Activated T-helper 1 cell treated with anti-CD3 and anti-CD28 coated beads, Interleukin-2, amount 50 U/mL, for 16 hours (primary cell): Measurements from ENCODE around the gene MDH2.
"Not testable (repeated sequence)": the region's sequence is repeated elsewhere in the genome, so short reads cannot be mapped to it uniquely, and the experiment has no call there.

ENCODE experiments used
- DNase-seq, 2 donors: peaks; one replicate each; pipeline ENCODE4 v3.0.0-alpha.2; 2020; ENCODE audit warnings: low read depth in 1 of 2, low spot score in 1 of 2

The MDH2 gene

GRCh38 chr7:76047305-76047810 lies 548 bp upstream of the MDH2 start:
- no peak for DNase-seq

DNA sequence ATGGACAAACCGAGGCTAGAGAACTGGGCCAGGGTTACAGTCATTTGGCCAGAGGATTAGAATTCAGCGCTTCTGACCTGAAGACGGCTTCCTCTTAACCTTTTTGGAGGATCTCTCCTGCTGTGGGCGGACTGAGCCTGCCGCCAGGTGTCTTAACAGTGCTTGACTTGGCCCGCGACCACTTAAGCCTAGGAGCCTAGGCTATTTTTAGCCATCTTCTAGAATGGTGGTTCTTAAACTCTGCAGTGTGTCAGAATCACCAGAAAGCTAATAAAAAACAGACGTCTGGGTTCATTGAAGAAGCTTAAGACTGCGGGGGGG lies 722 bp downstream of the MDH2 start:
- DNase-seq: no peak

GRCh38 chr7:76049295-76049694 lies 1.4 kb downstream of the MDH2 start:
- no peak for DNase-seq

DNA sequence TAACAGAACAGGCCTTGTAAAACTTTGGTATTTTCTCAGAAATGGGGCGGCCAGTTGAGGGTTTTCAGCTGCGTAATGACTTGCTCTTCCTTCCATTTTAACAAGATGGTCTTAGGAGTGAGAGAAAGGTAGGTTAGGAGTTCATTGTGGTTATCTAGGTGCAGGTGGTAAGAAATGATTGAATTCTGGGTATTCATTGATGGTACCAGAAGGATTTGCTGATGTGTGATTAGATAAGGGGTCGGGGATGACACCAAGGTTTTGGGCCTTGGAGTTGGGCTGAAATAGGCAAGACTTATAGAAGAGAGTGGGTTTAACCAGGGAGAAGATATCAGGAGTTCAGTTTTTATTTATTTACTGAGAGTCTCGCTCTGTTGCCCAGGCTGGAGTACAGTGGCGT lies 2.6 kb downstream of the MDH2 start:
- no peak for DNase-seq

DNA sequence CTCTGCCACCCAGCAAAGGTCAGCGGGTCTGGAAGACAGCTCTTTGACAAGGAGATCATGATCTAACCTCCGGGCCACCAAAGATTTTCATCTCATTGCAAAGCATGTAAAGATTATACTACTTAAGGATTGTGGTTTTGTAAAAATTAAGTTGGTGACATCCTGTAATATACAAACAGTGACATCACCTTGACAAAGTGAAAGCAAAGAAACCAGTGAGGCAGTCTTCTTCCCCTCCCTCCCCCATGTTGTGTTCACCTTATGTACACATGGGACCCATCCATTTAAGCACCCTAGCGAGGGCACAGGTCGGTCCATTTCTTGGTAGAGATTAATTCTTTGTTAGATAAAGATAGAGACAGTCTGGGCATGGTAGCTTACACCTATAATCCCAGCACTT lies 3.9 kb downstream of the MDH2 start:
- no peak for DNase-seq

DNA sequence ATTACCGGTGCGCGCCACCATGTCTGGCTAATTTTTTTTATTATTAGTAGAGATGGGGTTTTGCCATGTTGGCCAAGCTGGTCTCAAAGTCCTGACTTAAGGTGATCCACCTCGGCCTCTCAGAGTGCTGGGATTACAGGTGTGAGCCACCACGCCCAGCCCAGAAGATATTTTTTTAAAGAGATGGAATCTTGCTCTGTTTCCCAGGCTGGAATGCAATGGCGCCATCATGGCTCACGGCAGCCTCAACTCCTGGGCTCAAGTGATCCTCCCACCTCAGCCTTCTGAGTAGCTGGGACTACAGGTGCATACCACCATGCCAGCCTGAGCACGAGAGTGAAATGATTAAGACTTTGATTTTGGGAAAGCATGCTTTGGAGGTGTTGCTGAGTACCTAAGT lies 4.8 kb downstream of the MDH2 start:
- not testable (repeated sequence) for DNase-seq

GRCh38 chr7:76053461-76053860 lies 5.6 kb downstream of the MDH2 start:
- no peak for DNase-seq

DNA sequence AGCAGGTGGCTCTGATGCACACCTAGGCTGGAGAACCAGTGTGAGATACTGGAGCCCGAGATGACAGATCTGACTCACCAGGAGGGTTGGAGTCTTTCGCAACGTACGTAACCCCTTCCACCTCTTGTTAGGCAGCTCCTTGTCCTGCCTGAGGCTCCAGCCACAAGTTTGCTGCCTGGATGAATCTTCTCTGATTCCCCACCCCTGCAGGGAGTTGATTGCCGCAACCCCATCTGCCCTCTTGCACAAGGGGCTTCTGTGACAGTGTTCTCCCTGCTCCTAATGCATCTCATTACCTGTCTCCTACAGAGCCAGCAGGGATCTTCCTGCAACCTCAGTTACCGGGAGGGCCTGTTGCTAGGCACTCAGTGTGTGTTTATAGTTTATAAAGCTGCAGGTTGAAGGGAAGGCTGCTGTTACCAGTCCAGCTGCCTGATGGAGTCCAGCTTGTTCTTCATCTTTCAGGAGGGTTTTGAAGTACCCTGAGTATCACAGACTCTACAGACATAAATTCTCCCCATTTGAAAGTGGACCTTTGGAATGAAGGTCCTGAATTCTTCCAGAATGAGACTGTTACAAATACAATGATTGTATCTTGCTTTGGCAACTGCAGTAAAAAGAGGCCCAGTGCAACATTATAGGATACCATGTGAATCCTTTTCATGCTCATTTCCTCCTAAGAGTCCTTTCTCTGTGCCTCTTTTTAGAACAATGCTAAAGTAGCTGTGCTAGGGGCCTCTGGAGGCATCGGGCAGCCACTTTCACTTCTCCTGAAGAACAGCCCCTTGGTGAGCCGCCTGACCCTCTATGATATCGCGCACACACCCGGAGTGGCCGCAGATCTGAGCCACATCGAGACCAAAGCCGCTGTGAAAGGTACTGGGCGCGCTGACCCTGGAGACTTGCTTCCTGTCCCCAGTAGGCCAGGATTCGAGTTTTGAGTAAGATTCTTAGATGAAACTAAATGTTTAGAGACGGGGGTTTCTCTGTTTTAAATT lies 6.5 kb downstream of the MDH2 start:
- DNase-seq: no peak

DNA sequence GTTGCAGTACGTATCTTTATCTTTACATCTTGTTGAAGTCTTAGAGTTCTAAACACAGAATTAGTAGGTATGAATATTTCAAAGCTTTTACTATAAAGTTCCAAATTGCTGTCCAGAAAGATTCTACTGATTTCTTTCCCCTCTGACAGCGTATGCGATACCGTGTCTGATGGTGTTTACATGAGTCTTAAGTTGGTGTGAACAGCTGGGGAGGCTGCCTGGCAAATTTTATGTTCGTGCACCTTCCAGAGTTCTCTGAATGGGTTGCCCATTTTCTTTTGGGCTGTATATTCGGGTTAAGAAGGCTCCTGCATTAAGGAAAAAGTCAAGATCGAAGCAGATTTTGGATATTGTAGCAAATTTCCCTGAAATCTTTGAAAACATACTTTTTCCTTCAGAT lies 8.3 kb downstream of the MDH2 start:
- DNase-seq: no peak

DNA sequence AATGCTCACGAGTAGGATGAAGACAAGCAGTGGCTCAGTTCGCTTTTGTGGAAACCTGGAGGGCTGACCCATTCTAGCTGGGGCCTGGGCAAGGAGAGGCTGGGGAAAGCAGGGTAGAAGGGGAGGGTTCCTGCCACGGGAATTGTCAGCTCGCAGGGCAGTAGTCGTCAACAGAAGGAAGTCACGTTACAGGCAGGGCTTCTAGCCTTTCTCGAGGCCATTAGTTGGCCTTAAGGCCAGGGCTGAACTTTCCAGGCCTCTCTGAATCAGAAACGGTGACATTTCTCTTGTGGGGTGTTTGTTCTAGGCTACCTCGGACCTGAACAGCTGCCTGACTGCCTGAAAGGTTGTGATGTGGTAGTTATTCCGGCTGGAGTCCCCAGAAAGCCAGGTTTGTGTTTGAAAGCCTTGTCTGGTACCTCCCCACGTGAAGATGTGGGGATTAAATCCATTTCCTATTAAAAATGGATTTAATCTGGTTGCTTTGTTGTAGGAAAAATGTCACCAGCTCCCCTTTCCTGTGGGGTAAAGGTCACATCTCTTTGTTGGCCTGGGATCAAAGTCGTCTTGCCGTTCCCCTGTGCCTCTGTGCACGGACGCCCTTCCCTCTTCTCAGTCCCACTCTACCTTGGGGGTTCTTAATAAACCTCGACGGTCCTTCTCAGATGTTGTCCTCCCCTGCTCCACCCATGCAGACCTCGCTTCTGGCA lies 9.4 kb downstream of the MDH2 start:
- no peak for DNase-seq

GRCh38 chr7:76057813-76058145 lies 9.9 kb downstream of the MDH2 start:
- DNase-seq: no peak

DNA sequence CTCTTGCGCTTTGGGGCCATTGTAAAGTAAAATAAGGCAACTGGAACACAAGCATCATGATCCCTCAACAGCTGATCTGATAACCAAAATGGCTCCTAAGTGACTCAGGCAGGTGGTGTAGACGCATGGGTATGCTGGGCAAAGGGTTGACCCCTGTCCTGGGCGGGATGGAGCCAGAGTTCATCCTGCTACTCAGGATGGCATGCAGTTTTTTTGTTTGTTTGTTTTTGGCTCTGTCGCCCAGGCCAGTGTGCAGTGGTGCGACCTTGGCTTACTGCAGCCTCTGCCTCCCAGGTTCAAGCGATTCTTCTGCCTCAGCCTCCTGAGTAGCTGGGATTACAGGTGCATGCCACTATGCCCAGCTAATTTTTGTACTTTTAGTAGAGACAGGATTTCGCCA lies 10.8 kb downstream of the MDH2 start:
- DNase-seq: not testable (repeated sequence)

GRCh38 chr7:76060842-76061241 lies 12.9 kb downstream of the MDH2 start:
- no peak for DNase-seq

GRCh38 chr7:76062254-76062653 lies 14.3 kb downstream of the MDH2 start:
- no peak for DNase-seq

DNA sequence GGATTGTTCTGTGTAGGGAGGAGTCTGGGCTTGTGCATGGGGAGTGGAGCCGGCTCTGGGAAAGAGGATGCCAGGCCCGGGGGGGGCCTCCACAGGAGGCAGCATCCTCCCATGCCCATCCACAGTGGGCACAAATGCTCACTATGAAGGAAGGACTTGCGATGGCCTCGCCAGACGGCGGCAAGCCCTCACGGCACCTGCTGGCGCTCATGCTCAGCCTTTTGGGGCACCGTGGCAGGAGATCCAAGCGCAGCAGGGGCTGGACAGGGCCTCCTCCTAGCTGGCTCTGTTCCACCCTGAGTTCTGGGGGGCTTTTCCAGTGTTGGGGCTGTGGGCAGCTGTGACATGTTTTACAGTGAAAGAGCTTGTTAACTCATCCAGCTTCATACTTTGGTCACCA lies 15.2 kb downstream of the MDH2 start:
- no peak for DNase-seq

GRCh38 chr7:76063525-76063924 lies 15.6 kb downstream of the MDH2 start:
- no peak for DNase-seq

DNA sequence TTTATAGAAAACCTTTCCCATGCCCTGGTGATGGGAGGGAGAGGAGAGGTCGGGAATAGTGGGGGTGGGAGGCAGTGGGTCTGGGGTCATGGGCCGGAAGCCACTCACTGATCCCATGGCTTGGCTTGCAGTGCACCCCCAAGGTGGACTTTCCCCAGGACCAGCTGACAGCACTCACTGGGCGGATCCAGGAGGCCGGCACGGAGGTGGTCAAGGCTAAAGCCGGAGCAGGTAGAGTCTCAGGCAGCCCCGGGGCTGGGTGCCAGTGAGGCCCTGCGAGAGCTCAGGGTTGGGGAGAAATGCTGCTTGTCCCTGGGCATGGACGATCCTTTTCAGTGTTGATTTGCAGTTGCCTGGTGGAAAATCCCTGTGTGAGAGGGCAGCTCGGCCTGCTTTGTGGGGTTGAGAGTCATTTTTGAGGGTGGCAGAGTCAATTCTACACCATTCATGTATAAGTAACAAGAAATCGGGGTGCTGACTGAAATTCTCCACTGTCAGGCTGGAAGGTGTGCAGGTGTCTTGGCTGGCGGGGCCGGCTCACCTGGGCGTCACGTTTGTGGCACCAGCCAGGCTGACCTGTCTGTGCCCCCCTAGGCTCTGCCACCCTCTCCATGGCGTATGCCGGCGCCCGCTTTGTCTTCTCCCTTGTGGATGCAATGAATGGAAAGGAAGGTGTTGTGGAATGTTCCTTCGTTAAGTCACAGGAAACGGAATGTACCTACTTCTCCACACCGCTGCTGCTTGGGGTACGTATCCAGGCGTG lies 16.5 kb downstream of the MDH2 start:
- no peak for DNase-seq

GRCh38 chr7:76065016-76065612 lies 17.2 kb downstream of the MDH2 start:
- DNase-seq: no peak

GRCh38 chr7:76066716-76067503 lies 19.0 kb downstream of the MDH2 start:
- DNase-seq: no peak

DNA sequence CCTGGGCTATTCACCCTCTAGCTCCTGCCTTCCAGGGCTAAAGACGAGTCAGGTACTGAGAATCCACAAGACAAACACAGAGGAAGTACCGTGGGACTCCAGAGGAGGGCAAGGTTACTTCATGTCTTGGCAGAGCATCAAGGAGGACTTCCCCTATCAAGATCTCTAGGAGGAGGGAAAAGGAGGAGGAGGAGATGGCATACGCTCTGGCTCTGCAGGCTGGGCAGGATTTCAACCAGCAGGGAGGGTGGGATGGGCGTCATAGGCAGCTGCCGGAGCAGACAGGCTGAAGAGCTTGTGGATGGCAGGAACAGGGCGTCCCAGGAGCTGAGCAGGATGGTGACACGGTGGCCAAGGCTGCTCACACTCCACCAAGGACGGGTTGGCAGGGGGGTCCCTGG lies 21.3 kb downstream of the MDH2 start:
- DNase-seq: no peak
